ENCODE results near the gene HYAL2. TPM values are rescaled to one million over a fixed set of nuclear protein-coding genes. Genes with fewer than 3 reads are reported as not detected.

The HYAL2 gene
- total and polyA plus RNA-seq, 2 of the 8 experiments (the other 6 are each of a cell fraction or from before 2014, with no cell fraction given), result 51.9 to 176 TPM

DNA sequence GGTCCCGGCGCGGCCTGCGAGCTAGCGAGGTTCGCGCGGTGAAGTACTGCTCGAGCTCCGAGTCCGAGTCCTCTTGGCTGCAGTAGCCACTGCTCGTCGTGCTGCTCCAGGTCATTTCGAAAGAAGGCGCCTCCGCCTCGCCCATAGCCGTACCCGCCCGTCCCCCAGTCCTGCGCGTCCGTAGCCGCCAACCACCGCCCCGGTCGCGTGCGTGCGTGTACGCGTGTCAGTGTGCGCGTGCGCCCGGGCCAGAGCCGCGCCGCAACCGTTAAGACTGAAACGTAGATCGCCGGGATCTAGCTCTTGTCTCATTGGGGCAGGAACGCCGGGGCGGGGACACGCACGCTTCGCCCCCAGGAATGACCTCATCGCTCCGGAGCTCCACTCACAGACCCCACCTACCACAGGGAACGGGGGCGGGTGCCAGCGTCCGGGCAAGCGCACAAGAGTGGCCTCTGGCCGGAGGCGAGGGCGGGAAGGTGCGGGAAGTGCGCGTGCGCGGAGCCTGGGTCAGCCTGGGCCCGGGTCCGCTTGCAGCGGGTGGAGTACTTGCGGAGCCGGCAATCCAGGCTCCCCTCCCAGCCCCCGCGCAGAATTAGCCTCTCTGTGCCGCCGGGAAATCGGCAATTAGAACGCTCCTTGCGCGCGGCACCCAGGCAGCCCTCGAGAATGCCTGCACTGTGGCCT lies 14.8 kb upstream of the HYAL2 start (continued):
- peak; percentile 83 for TF ChIP-seq ASH2L (IDR thresholded peaks at IDR 0.05; ENCODE audit: low read length)
- no peak for TF ChIP-seq TAF7 (optimal IDR thresholded peaks at IDR 0.05; ENCODE audit: borderline replicate concordance, low read depth, low read length)
- TF ChIP-seq BRCA1 (IDR thresholded peaks at IDR 0.05; ENCODE audit: low read depth, low read length), result no peak
- no peak for TF ChIP-seq GABPA (IDR thresholded peaks at IDR 0.05; ENCODE audit: borderline replicate concordance, insufficient read depth, low read length)
- TF ChIP-seq, protein P1, sequence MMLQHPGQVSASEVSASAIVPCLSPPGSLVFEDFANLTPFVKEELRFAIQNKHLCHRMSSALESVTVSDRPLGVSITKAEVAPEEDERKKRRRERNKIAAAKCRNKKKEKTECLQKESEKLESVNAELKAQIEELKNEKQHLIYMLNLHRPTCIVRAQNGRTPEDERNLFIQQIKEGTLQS (IDR thresholded peaks at IDR 0.05; ENCODE audit: insufficient read depth, low read depth, low read length), result no peak
- TF ChIP-seq, protein P2, sequence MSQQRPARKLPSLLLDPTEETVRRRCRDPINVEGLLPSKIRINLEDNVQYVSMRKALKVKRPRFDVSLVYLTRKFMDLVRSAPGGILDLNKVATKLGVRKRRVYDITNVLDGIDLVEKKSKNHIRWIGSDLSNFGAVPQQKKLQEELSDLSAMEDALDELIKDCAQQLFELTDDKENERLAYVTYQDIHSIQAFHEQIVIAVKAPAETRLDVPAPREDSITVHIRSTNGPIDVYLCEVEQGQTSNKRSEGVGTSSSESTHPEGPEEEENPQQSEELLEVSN (IDR thresholded peaks at IDR 0.05), result peak; percentile 93
- TF ChIP-seq SP4 (IDR thresholded peaks at IDR 0.05; ENCODE audit: low read length), result peak; percentile 59; the same call in 1 of the 2 replicates
- no peak for TF ChIP-seq RFX5 (IDR thresholded peaks at IDR 0.05; ENCODE audit: borderline replicate concordance, low read depth, low read length)
- peak; percentile 75; the same call in 1 of the 2 replicates for TF ChIP-seq EGR1 (IDR thresholded peaks at IDR 0.05; ENCODE audit: borderline replicate concordance, low read depth, low read length)
- no peak for TF ChIP-seq SIX5 (IDR thresholded peaks at IDR 0.05; ENCODE audit: low read depth, low read length)
- peak; percentile 87 for TF ChIP-seq KDM4A (IDR thresholded peaks at IDR 0.05; ENCODE audit: low read depth, low read length, severe bottlenecking)
- TF ChIP-seq NANOG (IDR thresholded peaks at IDR 0.05; ENCODE audit: insufficient read depth, low read depth, low read length, poor library complexity, severe bottlenecking), result no peak
- TF ChIP-seq CHD2 (IDR thresholded peaks at IDR 0.05; ENCODE audit: low read length), result no peak
- TF ChIP-seq, protein P3, sequence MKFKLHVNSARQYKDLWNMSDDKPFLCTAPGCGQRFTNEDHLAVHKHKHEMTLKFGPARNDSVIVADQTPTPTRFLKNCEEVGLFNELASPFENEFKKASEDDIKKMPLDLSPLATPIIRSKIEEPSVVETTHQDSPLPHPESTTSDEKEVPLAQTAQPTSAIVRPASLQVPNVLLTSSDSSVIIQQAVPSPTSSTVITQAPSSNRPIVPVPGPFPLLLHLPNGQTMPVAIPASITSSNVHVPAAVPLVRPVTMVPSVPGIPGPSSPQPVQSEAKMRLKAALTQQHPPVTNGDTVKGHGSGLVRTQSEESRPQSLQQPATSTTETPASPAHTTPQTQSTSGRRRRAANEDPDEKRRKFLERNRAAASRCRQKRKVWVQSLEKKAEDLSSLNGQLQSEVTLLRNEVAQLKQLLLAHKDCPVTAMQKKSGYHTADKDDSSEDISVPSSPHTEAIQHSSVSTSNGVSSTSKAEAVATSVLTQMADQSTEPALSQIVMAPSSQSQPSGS (IDR thresholded peaks at IDR 0.05; ENCODE audit: low read length), result peak; percentile 94
- TF ChIP-seq HDAC2 (IDR thresholded peaks at IDR 0.05; ENCODE audit: borderline replicate concordance in 1 of 2, low read depth in 2 of 2, low read length in 2 of 2), result 0 out of 4 replicates have a peak, but pooled peaks of 1 of the 2 experiments have one; percentile 90
